Ishikawa (cell line): ENCODE data around the gene SEMA3D.

Experiments
- CEBPB ChIP-seq: IDR thresholded peaks from 2 replicates; pipeline ENCODE4 v1.6.1; 2012
- CREB1 ChIP-seq: IDR thresholded peaks from 2 replicates; pipeline ENCODE4 v1.6.1; 2012; ENCODE audit warnings: low read depth
- EGR1 ChIP-seq: IDR thresholded peaks from 2 replicates; pipeline ENCODE4 v1.6.1; 2012
- EP300 ChIP-seq: IDR thresholded peaks from 2 replicates; pipeline ENCODE4 v1.6.1; 2012; ENCODE audit warnings: borderline replicate concordance
- FOXM1 ChIP-seq: IDR thresholded peaks from 2 replicates; pipeline ENCODE4 v1.6.1; 2012; ENCODE audit warnings: low read depth, borderline replicate concordance
- NFIC ChIP-seq: IDR thresholded peaks from 2 replicates; pipeline ENCODE4 v1.6.1; 2012
- RAD21 ChIP-seq: IDR thresholded peaks from 2 replicates; pipeline ENCODE4 v1.6.1; 2012; ENCODE audit warnings: low read depth
- REST ChIP-seq: IDR thresholded peaks from 2 replicates; pipeline ENCODE4 v1.6.1; 2012; ENCODE audit warnings: low read depth, mild to moderate bottlenecking
- TAF1 ChIP-seq: IDR thresholded peaks from 2 replicates; pipeline ENCODE4 v1.6.1; 2012; ENCODE audit warnings: low read depth, mild to moderate bottlenecking
- TCF12 ChIP-seq: IDR thresholded peaks from 2 replicates; pipeline ENCODE4 v1.6.1; 2012; ENCODE audit warnings: low read depth
- TEAD4 ChIP-seq: IDR thresholded peaks from 2 replicates; pipeline ENCODE4 v1.6.1; 2012
- YY1 ChIP-seq: IDR thresholded peaks from 2 replicates; pipeline ENCODE4 v1.6.1; 2012; ENCODE audit warnings: low read depth
- ZBTB7A ChIP-seq: IDR thresholded peaks from 2 replicates; pipeline ENCODE4 v1.6.1; 2012; ENCODE audit warnings: low read depth
- TF ChIP-seq, protein P1 (sequence below): IDR thresholded peaks from 2 replicates; pipeline ENCODE4 v1.6.1; 2012
- TF ChIP-seq, protein P2 (sequence below): IDR thresholded peaks from 2 replicates; pipeline ENCODE4 v1.6.1; 2012

Gene SEMA3D

GRCh38 chr7:85001495-85002345, 185.1 kb downstream of the SEMA3D start:
- TF ChIP-seq CREB1: no peak
- no peak for TF ChIP-seq EGR1
- TF ChIP-seq, protein P1, sequence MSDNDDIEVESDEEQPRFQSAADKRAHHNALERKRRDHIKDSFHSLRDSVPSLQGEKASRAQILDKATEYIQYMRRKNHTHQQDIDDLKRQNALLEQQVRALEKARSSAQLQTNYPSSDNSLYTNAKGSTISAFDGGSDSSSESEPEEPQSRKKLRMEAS: no peak
- TF ChIP-seq, protein P2, sequence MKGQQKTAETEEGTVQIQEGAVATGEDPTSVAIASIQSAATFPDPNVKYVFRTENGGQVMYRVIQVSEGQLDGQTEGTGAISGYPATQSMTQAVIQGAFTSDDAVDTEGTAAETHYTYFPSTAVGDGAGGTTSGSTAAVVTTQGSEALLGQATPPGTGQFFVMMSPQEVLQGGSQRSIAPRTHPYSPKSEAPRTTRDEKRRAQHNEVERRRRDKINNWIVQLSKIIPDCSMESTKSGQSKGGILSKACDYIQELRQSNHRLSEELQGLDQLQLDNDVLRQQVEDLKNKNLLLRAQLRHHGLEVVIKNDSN: no peak
- TF ChIP-seq ZBTB7A: no peak
- TF ChIP-seq REST: no peak
- no peak for TF ChIP-seq RAD21
- TF ChIP-seq YY1: no peak
- no peak for TF ChIP-seq EP300

DNA sequence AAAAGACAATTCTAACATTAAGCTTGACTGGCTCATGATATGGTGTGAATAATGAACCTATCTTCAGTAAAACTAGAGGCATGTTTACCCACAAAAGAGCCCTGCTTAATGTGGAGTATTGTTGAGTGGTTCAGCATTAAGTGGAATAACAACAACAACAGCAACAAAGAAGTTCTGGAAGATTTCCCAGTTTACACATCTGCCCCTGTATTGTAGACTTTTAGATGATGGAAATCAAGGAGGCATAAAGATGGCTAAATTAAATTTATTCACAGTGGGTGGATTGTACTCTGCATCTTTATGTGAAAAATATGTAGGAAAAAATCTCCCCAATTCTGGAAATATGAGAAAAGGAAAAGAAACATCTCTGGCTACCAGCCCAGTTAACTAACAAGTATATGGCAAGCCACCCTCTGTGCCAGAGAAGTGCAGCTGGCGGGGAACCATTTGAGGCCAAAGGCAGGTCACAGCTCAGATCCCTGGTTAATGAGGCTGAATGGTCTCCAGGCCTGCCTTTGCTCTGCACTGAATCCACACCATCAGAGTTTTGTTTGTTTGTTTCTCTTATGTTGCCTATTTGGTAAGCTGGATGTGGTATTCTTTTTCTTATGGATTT, 186.0 kb downstream of the SEMA3D start:
- TF ChIP-seq, protein P1: peak; percentile 54
- TF ChIP-seq TCF12 (peak; percentile 79), CREB1 (no peak), RAD21 (no peak), NFIC (peak; percentile 85), EP300 (peak; percentile 65), REST (no peak), EGR1 (no peak), TEAD4 (peak; percentile 64), FOXM1 (peak; percentile 51; the same call in 1 of the 2 replicates)
- TF ChIP-seq, protein P2: no peak

- TF ChIP-seq CEBPB (no peak), NFIC (no peak)
These were observed 187.4 kb downstream of the SEMA3D start for GRCh38 chr7:84999450-84999849.

DNA sequence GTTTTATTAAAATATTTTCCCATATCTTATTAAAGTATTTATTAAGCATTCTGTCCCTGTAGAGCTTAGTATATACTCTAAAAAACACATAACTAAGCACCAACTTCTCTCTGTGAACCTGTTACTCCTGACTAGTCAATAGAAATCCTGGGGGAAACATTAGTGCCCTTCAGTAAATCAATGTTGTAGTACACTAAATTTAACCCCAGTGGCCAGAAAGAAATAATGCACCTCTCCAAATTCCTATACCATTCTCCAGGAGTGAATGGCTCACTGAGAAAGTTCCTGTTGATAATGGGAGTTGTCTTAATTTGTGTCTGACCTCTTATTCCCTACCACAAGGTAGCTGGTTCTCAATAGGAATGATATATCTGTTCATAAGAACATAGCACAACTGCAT, 188.2 kb downstream of the SEMA3D start:
- TF ChIP-seq EP300 (no peak), TCF12 (no peak), ZBTB7A (no peak), FOXM1 (no peak)
- TF ChIP-seq, protein P1: no peak
- TF ChIP-seq, protein P2: no peak

DNA sequence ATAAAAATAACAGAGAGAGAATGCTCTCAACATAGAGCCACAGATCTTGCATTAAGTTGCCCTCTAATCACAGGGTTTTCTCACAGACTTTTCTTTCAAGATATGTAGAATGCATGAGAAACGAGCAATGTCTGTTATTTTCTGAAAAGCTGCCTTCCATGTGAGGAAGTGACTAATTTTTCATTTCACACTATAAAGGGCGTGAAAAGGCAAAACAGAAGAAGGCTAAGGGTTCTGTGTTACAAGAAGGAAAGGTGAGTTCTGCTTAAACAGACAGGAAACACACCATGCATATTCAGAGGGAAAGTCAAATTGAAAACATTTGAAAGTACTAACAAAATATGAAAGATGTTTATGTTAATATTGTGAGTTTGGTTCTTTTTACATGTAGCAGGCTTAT, 189.2 kb downstream of the SEMA3D start:
- TF ChIP-seq CREB1 (no peak), CEBPB (no peak), EGR1 (no peak), REST (no peak), TEAD4 (no peak), RAD21 (no peak), TAF1 (no peak), FOXM1 (no peak), ZBTB7A (no peak), TCF12 (no peak), EP300 (no peak)
- TF ChIP-seq, protein P2: no peak
- TF ChIP-seq, protein P1: no peak
